Measurements from ENCODE around the gene GLRX5.

DNA sequence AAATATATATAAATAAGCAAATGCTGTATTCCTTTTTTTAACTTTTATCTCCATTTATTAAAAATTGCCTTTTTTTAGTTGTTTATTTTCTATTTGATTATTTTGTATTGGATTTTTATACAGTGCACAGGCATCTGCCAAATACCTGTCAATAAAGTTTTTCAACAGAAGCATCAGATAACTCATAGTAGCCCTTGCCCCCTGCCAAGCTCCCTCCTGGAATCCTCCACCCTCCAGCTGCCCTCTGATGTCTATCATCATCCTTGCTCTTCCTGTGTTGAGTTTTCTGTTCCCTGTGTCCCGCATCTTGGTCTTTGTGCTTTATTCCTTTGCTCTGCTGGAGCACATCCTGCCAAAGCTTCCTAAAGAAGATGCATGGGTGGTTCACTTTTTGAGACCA is 16.6 kb downstream of the GLRX5 start:
- no peak for TF ChIP-seq EZH2 (IDR thresholded peaks at IDR 0.05; ENCODE audit: borderline replicate concordance, low read length)
- TF ChIP-seq, protein P1, sequence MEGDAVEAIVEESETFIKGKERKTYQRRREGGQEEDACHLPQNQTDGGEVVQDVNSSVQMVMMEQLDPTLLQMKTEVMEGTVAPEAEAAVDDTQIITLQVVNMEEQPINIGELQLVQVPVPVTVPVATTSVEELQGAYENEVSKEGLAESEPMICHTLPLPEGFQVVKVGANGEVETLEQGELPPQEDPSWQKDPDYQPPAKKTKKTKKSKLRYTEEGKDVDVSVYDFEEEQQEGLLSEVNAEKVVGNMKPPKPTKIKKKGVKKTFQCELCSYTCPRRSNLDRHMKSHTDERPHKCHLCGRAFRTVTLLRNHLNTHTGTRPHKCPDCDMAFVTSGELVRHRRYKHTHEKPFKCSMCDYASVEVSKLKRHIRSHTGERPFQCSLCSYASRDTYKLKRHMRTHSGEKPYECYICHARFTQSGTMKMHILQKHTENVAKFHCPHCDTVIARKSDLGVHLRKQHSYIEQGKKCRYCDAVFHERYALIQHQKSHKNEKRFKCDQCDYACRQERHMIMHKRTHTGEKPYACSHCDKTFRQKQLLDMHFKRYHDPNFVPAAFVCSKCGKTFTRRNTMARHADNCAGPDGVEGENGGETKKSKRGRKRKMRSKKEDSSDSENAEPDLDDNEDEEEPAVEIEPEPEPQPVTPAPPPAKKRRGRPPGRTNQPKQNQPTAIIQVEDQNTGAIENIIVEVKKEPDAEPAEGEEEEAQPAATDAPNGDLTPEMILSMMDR (conservative IDR thresholded peaks at IDR 0.05 in 1 of 2, IDR thresholded peaks at IDR 0.05 in 1 of 2; ENCODE audit: extremely low read depth in 1 of 2, insufficient read depth in 1 of 2, low read depth in 1 of 2, low read length in 2 of 2), result no peak

Measured in mammary epithelial cell (primary cell).